Measurements from ENCODE around the gene OR51D1. TPM values are rescaled to one million over a fixed set of nuclear protein-coding genes. Genes with fewer than 3 reads are reported as not detected.

The OR51D1 gene
- total and polyA plus RNA-seq, 12 donors: not detected

- 48 to 56% methylated on average over 4 of the region's 4 CpGs for WGBS, 2 donors
- Histone ChIP-seq H3K4me3 (peak overlapping the region in 9 of 10 donors; percentile 21 to 58 (median 49)), H3K4me1 (peaks cover 4 to 70% (median 49%) of the 10 kb centered on the region in 9 donors), H3K9me3 (no peaks in the 10 kb centered on the region), H3K27ac (peak overlapping the region in 9 of 10 donors; percentile 31 to 91 (median 82)), H3K27me3 (no peaks in the 10 kb centered on the region), H3K36me3 (no peaks in the 10 kb centered on the region)
- no peak for TF ChIP-seq CTCF (IDR thresholded peaks at IDR 0.05)
- DNase-seq (no peak), ATAC-seq (peak in 1 of 8 donors; percentile 31)
- intact Hi-C loops (cut with DNase I): loop anchor here in 1 of 10 donors (10.0 kb wide), 1 partner anchor 459 kb away; no protein-coding TSS in a partner anchor
Measured at GRCh38 chr11:4644233-4644632, 7.0 kb downstream of the OR51D1 start.

- DNase-seq (peak; percentile 26 to 31), ATAC-seq (peak in 7 of 8 donors; percentile 9 to 92 (median 74))
- H3K27me3 ChIP-seq: no peaks in the 10 kb centered on the region
- WGBS, 2 donors: 42 to 44% methylated on average over 2 of the region's 2 CpGs
- intact Hi-C loops (cut with DNase I): loop anchor here in 1 of 10 donors (10.0 kb wide), 1 partner anchor 461 kb away; no protein-coding TSS in a partner anchor
- H3K4me1 ChIP-seq: peaks cover 4 to 78% (median 49%) of the 10 kb centered on the region in 9 donors
- H3K27ac ChIP-seq: peak overlapping the region; percentile 29 to 91 (median 73)
- H3K4me3 ChIP-seq: peak overlapping the region in 7 of 10 donors; percentile 11 to 58 (median 50)
- TF ChIP-seq CTCF (IDR thresholded peaks at IDR 0.05): no peak
- no peaks in the 10 kb centered on the region for H3K9me3 ChIP-seq
- H3K36me3 ChIP-seq: no peaks in the 10 kb centered on the region
Measured at GRCh38 chr11:4645974-4646373, 8.7 kb downstream of the OR51D1 start.

- intact Hi-C loops (cut with DNase I): loop anchor here in 1 of 10 donors (10.0 kb wide), 1 partner anchor 463 kb away; no protein-coding TSS in a partner anchor
- H3K27ac ChIP-seq: peak overlapping the region in 5 of 10 donors; percentile 28 to 91 (median 58)
- H3K9me3 ChIP-seq: no peaks in the 10 kb centered on the region
- WGBS, 2 donors: 40 to 45% methylated on average over 4 of the region's 4 CpGs
- peaks cover 4 to 65% (median 37%) of the 10 kb centered on the region in 9 donors for H3K4me1 ChIP-seq
- ATAC-seq (peak in 1 of 8 donors; percentile 36), DNase-seq (no peak)
- H3K27me3 ChIP-seq: no peaks in the 10 kb centered on the region
- H3K4me3 ChIP-seq: peak overlapping the region in 4 of 10 donors; percentile 17 to 58 (median 36)
- peaks cover 0 to 8% (median 0%) of the 10 kb centered on the region in 9 donors for H3K36me3 ChIP-seq
- TF ChIP-seq CTCF (IDR thresholded peaks at IDR 0.05): no peak
Measured at GRCh38 chr11:4647766-4648165, 10.5 kb downstream of the OR51D1 start.

- 69 to 87% methylated on average over 2 of the region's 2 CpGs for whole genome bisulfite sequencing, 2 donors
- Histone ChIP-seq H3K4me1 (peaks cover 0 to 21% (median 0%) of the 10 kb centered on the region in 9 donors), H3K27ac (no peak overlapping the region), H3K27me3 (no peaks in the 10 kb centered on the region), H3K9me3 (no peaks in the 10 kb centered on the region), H3K4me3 (no peak overlapping the region), H3K36me3 (peaks cover 0 to 25% (median 0%) of the 10 kb centered on the region in 9 donors)
- intact Hi-C loops (cut with DNase I): no loop called here
- no peak for ATAC-seq
- no peak for TF ChIP-seq CTCF (IDR thresholded peaks at IDR 0.05)
- DNase-seq: no peak
Measured at GRCh38 chr11:4654635-4655369, 17.5 kb downstream of the OR51D1 start.

Measured in heart right ventricle (tissue), 16 donors.